ENCODE measurements around the gene TMEM170B.

Gene TMEM170B

GRCh38 chr6:11509471-11509870, 28.1 kb upstream of the TMEM170B start:
- H3K4me3 ChIP-seq (replicated peaks in 1 of 2; ENCODE audit: low read depth in 2 of 2, low read length in 2 of 2), result no peak overlapping the region
- TF ChIP-seq CTCF (IDR thresholded peaks at IDR 0.05; ENCODE audit: low read depth, low read length), result no peak
- no peak for DNase-seq (ENCODE audit: low read depth in 2 of 2)

GRCh38 chr6:11514672-11515071, 22.9 kb upstream of the TMEM170B start:
- DNase-seq (ENCODE audit: low read depth in 2 of 2), result no peak
- H3K4me3 ChIP-seq (replicated peaks in 1 of 2; ENCODE audit: low read depth in 2 of 2, low read length in 2 of 2), result no peak overlapping the region
- TF ChIP-seq CTCF (IDR thresholded peaks at IDR 0.05; ENCODE audit: low read depth, low read length), result no peak

GRCh38 chr6:11515763-11516162, 21.8 kb upstream of the TMEM170B start:
- no peak overlapping the region for H3K4me3 ChIP-seq (replicated peaks in 1 of 2; ENCODE audit: low read depth in 2 of 2, low read length in 2 of 2)
- no peak for DNase-seq (ENCODE audit: low read depth in 2 of 2)
- no peak for TF ChIP-seq CTCF (IDR thresholded peaks at IDR 0.05; ENCODE audit: low read depth, low read length)

- DNase-seq (ENCODE audit: low read depth in 2 of 2), result peak; percentile 10 to 25
- no peak for TF ChIP-seq CTCF (IDR thresholded peaks at IDR 0.05; ENCODE audit: low read depth, low read length)
- no peak overlapping the region for H3K4me3 ChIP-seq (replicated peaks in 1 of 2; ENCODE audit: low read depth in 2 of 2, low read length in 2 of 2)
Measured at GRCh38 chr6:11522812-11523605, 14.5 kb upstream of the TMEM170B start.

GRCh38 chr6:11525468-11526155, 11.9 kb upstream of the TMEM170B start:
- H3K4me3 ChIP-seq (replicated peaks in 1 of 2; ENCODE audit: low read depth in 2 of 2, low read length in 2 of 2), result no peak overlapping the region
- peak; percentile 77 to 82 for DNase-seq (ENCODE audit: low read depth in 2 of 2)
- no peak for TF ChIP-seq CTCF (IDR thresholded peaks at IDR 0.05; ENCODE audit: low read depth, low read length)

- H3K4me3 ChIP-seq (replicated peaks in 1 of 2; ENCODE audit: low read depth in 2 of 2, low read length in 2 of 2), result no peak overlapping the region
- no peak for DNase-seq (ENCODE audit: low read depth in 2 of 2)
- no peak for TF ChIP-seq CTCF (IDR thresholded peaks at IDR 0.05; ENCODE audit: low read depth, low read length)
Measured at GRCh38 chr6:11526156-11526505, 11.4 kb upstream of the TMEM170B start.
